Smooth muscle cell of the brain vasculature (primary cell): ENCODE results near the gene LRPPRC.
"Not testable (repeated sequence)": the region's sequence is repeated elsewhere in the genome, so short reads cannot be mapped to it uniquely, and the experiment has no call there.

ENCODE experiments used
- DNase-seq: peaks from one replicate; pipeline ENCODE4 v3.0.0-alpha.2; 2012; ENCODE audit warnings: low read depth, low spot score

Gene LRPPRC

GRCh38 chr2:43911136-43911790 lies 84.5 kb downstream of the LRPPRC start:
- DNase-seq: not testable (repeated sequence)

GRCh38 chr2:43906448-43907109 lies 89.2 kb downstream of the LRPPRC start:
- DNase-seq: no peak

GRCh38 chr2:43905871-43906270 lies 89.9 kb downstream of the LRPPRC start:
- DNase-seq: no peak

DNA sequence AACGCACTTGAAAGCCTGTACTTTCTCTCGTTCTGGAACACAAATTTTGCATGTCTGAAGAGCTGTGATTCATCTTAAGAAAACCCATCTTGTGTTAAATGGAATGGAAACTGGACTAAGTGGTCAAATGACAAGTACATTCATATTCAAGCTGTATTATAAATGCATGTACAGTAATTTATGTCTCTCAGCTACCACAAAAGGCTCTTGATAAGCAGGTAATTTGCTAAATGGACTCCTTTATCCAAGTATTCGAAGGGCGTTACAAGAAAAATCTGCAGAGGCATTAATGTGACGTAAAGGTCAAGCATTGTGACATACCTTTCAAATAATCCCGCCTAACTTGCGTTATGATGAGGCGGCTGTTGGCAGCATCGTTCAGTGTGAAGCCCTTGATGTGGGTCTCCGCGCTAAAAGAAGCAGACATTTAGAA lies 90.4 kb downstream of the LRPPRC start:
- DNase-seq: no peak

DNA sequence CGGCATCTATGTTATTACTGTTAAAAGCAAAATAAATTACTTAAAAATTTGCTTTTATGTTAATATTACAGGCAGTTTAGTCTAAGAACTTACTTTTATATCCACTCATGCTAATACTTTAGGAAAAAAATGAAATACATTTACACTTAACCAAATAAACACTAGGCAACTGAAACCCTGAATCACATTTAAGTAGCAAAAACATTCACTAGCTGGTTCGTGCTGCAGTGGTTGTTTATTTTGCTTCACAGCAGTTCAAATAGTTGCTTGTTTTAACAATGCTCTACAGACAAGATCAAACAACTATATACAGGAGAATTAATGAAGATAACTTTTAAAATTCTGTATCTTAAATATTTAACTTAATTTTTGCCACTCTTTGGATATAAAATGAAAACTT lies 96.2 kb downstream of the LRPPRC start:
- no peak for DNase-seq

GRCh38 chr2:43898838-43899346 lies 96.9 kb downstream of the LRPPRC start:
- DNase-seq: no peak

GRCh38 chr2:43898134-43898837 lies 97.5 kb downstream of the LRPPRC start:
- DNase-seq: peak; percentile 81

- DNase-seq: no peak
These were observed 98.3 kb downstream of the LRPPRC start for GRCh38 chr2:43897492-43897891.

- DNase-seq: no peak
These were observed 98.9 kb downstream of the LRPPRC start for GRCh38 chr2:43896906-43897305.

GRCh38 chr2:43894743-43895142 lies 101.0 kb downstream of the LRPPRC start:
- DNase-seq: no peak

- no peak for DNase-seq
These were observed 104.9 kb downstream of the LRPPRC start for GRCh38 chr2:43890855-43891254.

GRCh38 chr2:43889416-43889815 lies 106.4 kb downstream of the LRPPRC start:
- no peak for DNase-seq

GRCh38 chr2:43887176-43887575 lies 108.6 kb downstream of the LRPPRC start:
- DNase-seq: no peak

- DNase-seq: no peak
These were observed 110.6 kb downstream of the LRPPRC start for GRCh38 chr2:43885132-43885632.

- no peak for DNase-seq
These were observed 111.1 kb downstream of the LRPPRC start for GRCh38 chr2:43884689-43885088.

GRCh38 chr2:43882312-43882711 lies 113.5 kb downstream of the LRPPRC start:
- no peak for DNase-seq

DNA sequence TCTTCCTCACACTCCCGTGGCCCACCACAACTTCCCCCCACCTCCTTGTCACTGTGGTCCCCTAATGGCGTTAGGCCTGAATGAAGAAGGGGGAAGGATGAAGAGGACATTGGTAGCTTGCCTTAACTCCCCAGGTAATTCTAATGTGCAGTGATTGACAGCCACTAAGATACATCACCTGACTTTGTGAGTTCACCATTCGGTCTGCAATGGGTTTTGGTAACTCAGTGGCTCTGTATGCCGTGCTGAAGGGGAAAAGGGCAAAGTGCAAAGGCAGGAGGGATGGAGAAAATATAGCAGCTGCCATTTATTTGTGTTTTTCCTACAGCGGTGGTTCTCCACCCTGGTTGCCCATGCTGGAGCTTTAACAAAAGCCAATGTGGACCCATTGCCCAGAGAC lies 114.8 kb downstream of the LRPPRC start:
- DNase-seq: no peak

- DNase-seq: no peak
These were observed 115.3 kb downstream of the LRPPRC start for GRCh38 chr2:43880471-43880870.

DNA sequence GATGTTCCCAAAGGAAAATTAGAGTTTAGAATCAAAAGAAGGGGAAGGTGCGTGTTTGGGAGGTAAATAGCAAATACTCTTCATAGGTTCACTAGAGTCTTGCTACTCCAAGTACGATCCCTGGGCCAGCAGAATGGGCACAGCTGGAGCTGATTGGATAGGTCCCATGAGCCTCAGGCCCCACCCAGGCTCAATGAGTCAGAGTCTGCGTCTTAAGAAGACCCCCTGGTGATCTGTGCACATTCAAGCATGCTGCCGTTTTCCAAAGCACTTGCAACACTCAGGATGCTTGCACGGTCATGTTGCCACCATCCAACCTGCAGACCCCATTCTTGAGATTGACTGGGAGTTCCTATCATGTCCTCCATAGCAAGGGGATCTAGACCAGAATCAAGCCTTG lies 116.5 kb downstream of the LRPPRC start:
- DNase-seq: no peak

DNA sequence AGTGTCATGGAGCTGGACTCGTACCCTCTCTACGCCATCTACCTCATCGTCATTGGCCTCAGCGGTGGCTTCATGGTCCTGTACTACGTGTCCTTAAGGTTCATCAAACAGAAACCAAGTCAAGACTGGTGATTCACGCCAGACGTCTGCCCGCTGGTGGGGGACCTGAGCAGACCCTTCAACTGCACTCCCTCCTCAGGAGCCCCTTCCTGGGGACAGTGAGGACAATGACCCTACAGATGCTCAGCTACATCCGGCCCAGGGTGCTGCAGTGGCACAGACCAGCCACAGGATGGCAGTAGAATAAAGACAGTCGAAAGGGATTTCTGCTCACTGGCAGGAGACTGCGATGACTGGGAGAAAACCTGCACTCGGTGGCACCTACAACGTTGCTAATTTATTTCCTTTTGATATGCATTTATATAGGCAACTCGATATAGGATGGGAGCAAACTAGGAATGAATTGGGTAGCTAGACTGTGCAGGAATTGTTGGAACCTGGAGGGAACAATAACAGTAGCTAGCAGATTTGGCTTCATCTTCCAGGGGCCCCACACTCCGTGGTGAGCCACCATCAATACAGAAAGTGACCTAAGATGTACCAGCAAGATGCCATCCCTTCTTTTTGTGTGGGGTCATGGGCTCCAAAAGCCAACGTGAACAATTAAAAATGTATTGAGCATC lies 117.9 kb downstream of the LRPPRC start:
- DNase-seq: no peak

DNA sequence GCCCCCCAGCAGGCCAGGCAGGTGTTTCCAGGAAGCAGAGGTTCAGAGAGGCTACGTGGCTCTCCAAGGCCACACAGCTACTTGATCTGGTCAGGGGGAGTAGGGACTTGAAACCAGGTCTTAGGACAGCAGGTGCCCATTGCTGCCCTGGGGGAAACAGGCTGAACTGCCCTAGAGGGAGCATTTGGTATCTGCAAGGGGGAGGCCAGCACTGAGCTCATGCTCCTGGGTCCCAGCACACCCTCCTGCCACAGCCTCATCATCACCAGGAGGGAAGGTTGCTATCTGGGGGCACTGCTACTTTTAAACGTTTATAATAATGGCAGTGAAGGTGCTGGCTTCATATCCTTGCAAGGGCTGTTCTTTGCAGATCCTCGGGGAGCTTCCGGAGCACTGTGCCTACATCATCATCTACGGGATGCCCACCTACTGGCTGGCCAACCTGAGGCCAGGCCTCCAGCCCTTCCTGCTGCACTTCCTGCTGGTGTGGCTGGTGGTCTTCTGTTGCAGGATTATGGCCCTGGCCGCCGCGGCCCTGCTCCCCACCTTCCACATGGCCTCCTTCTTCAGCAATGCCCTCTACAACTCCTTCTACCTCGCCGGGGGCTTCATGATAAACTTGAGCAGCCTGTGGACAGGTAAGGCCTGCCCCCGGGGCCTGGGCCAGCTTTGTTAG lies 120.9 kb downstream of the LRPPRC start:
- DNase-seq: no peak
